CD4-positive, alpha-beta T cell treated with Interferon gamma for 1 hour (primary cell): ENCODE measurements around the gene FASTK.
A peak's percentile ranks its signal among the peaks of the same experiment; 100 is the strongest.

Experiments
- DNase-seq: peaks from one replicate; pipeline ENCODE4 v3.0.0-alpha.2; 2020

The FASTK gene

DNA sequence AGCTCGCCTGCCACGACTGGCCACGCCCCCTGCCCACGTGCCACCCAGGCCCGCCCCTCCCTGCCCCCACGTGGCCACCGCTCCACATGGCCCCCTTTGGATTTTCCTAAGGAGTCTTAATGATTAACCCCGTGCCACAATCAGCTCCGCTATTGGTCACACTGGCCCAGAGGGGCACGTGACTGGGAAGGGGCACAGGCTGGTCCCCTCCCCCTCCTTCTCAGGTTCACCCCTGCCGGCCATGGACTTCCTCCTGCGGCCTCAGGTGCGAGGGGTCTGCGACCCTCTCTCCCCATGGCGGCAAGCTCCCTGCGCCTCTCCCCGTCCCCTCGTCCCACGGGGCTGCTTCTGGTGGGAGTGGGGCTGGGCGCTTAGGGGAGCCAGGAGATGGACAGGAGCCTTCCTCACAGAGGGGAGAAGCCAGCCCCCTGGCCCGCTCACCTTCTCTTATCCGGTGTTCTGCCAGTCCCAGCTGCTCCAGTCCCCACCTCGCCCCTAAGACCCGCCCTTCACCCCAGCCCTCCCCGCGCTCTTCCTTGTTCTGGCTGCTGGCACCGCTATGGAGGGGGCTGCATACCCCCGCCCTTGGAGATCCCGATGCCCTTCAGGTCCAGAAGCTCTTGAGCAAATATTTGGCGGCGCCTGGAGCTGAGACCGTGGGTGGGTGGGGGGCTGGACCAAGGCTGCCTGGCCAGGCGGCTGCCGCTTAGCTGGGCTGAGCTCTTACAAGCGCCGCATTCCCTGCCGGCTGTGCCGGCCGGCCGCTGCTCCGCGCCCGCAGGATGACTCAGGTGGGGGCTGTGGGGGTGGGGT lies 18.0 kb downstream of the FASTK start:
- no peak for DNase-seq

DNA sequence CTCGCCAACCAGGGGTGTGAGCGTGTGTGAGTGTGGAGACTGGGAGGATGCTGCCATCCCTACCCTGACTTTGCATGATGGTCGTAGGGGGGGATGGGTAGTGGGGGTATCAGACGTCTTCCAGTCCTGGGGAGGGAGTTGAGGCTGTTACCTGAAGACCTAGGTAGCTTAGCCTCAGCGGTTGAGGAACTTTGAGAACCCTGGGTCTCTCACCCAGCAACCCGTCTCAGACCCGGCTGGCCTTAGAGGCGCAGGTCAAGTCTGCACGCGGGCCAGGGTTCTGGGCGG lies 18.6 kb downstream of the FASTK start:
- no peak for DNase-seq

DNA sequence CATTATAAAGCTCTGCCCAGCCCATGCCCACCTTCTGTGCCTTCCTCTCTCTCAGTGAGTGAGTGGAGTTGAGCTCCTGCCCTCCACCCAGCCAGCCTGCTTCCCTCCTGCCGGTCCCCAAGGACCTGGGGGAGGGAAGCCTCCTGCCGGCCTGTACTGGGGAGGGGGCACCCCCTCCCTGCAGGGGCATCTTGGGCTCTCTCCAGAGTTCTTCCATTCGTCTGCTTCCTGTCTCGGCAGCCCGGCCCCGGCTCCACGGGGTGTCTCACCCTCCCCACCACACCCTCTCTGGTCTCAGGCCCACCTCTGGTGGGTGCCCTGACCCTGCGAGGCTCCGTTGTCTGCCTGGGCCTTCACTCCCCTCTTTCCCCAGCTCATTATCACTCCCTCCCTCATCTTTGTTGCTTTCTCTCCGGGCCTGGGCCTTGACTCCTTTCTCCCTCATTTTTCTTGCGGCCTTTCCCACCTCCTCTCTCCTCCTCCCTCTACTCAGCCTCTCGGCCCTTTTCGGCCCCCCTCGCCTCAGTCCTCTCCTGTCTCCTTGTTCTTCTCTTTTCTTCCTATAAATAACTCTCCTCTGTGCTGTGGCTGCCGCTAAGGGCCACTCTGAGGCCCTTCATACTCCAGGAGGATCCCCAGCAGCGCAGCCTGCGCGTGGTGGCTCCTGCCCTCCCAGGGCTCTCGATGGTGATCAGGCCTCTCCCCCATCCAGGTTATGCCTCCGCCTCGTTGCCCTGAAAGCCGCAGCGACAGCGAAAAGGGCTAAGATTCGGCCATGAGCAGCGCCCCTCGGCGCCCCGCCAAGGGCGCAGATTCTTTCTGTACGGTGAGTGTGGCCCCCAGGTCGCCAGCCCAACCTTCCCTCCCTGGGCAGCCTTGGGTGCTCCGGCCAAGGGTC lies 19.1 kb downstream of the FASTK start:
- DNase-seq: no peak

DNA sequence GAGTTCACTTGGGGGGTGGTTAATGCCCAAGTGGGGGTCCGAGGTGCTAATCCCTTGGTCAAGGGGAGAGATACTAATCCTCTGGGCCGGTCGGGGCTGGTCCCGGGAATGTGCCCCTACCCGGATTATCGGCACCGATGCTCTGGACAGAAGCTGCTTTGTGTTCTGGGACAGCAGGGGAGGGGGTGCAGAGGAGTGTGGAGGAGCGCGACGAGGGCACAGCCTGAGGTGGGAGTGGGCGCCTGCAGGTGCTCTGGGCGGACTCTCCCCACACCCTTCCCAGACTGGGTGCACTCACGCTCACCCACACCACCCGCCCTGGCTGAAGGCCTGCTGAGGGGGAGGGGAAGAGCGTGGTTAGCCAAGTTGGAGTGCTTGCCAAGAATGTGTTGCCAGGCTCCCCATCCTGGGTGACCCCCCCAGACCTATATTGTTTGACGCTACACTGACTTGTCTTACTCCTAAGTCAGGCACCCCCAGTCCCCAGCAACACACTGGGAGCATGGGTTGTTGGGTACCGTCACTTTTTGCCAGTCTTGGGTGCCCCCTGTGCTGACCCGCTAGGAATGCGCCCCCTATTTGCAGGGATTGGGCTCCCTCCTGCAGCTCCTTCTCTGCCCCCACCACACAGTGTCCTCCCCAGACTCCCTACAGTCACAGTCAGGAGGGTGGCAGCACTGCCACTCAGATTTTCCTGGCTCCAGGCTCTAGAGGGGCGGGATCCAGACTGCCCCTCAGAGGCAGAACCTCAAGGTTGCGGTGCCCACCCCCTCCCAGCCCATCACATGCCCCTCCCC lies 20.0 kb downstream of the FASTK start:
- no peak for DNase-seq

DNA sequence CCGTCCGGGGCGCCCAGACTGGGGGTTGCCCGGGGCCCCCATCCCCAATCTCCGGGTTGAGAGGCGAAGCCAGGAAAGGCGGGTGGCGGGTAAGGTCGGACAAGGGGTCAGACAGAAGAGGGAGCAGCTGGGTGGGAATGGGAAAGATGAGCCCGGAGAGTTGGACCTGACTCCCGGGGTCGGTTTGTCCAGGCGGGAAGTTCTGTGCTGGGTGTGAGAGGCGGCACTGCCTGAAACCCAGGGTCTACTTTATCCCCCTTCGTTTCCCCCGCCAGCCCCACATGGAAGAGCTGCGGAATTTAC lies 20.5 kb downstream of the FASTK start:
- no peak for DNase-seq

DNA sequence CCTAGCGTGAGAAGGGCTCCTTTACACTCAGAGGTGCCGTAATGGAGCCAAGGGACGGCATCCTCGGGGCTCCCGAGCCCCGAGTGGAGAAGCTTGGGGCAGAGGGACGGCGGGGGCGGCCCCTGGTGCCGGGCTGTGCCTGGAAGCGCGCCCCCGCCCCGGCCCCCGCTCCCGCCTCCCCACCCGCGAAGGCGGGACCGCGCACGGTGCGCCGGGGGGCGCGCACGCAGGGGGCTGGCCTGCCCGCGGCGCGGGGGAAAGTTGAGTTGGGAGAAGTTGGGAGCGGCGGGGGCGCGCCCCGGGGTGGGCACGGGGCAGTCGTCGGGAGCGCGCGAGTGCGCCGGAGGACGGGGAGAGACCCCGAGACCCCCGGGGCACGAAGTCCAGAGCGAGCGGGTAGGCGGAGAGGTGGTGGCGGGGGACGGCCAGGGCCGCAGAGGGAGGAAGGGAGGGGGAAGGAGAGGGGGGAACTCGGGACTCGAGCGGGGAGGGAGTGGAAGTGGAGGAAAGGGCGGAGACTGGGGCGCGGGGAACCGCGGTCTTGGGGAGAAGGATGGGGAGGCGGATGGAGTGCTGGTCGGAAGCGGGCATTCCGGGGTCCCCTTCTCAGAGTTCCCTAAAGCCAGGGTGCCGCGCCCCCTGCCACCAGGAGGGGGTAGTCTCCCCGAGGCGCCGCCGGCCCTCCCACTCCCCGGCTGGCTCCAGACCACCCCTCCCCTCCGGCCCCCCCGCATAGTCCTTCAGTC lies 21.1 kb downstream of the FASTK start, which contains the start of gene SLC4A2:
SLC4A2 (plus strand) TSS at position 223 of the 746 bp plus-strand sequence. CDS start 2,399 bp downstream, outside the sequence.
- DNase-seq: peak; percentile 60

DNA sequence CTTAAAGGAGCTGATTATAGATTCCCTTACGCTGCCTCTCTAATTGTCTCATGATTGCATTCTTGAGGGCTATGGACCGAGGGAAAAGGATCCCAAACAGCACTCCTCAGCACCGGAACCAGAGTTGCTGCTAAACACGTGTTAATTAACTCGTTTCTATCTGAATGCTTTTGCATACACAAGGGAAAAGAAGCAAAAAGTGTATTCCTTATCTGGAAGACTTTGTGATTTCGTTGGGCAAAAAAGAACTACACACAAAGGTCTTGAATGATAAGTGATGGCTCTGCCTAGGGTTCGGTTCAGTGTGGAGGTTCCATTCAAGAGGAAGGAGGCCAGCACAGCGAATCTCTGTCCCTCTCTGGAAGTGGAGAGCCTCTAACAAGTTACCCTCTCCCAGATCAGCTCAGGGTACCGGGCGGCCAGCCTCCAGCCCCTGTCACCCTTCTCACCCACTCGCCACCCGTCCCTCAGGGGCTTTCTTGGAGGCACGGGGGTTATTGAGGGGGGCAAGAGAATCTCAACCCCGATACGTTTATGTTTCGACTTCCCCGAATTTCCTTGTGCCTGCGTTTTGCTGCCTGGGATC lies 21.7 kb downstream of the FASTK start:
- no peak for DNase-seq

DNA sequence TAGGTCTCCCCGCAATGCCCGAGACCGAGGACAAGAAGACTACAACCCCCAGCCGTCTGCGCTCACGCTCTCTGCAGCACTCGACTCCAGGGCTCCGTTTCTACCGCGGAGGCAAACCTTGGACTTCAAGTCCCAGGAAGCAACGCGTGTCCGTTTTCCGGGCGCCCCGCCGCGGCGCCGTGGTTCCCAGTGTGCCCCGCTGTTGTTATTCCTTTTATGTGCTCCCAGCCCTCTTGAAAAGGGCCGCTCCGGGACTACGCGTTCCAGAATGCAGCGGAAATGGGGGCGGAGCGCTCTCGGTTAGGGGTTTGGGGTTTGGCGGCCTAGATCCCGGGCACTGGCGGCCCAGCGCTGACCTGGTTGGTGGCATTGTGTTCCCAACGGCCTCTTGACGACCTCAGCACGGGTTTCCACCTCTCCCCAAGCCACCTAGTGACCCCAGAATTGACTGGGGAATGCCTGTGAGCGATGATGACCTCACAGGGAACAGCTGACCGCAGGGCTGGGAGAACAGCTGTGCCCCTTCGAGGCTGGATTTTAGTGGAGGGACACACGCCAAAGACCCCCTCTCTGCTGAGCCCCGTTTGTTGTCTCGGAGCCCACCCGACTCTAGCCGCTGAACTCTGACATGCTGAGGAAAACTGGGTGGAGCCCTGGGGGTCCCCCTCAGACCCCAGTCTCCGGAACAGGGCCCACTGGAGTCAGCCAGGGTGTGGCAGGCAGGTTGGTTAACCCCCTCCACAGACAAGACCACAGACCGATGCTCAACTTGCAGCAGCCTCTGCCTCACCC lies 22.4 kb downstream of the FASTK start:
- peak; percentile 98 for DNase-seq

DNA sequence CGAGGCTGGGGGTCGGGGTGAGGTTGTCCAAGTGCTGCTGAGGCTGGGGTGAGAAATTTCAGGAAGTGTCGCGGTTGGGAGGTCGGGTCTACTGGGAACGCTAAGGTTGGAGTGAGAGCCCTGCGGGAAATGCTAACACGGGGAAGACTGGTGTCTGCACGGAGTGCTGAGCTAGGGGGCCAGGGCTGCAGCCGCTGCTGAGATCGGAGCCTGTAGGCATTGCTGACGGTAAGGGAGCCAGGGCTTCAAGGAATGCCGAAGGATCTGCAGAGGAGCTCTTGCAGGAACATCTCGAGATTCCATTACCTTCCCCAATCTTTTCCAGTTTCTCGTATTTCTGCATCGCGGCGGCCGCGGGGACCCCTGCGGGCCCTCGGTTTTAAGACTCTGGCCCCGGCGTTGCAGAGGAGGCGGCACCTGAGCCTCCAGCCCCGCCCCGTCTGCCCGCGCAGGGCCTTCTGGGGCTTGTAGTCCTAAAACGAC lies 23.1 kb downstream of the FASTK start, which contains the start of gene CDK5:
CDK5 (minus strand) TSS at position 392 of the 483 bp plus-strand sequence; CDS start at position 343, 49 bp downstream.
- DNase-seq: no peak

DNA sequence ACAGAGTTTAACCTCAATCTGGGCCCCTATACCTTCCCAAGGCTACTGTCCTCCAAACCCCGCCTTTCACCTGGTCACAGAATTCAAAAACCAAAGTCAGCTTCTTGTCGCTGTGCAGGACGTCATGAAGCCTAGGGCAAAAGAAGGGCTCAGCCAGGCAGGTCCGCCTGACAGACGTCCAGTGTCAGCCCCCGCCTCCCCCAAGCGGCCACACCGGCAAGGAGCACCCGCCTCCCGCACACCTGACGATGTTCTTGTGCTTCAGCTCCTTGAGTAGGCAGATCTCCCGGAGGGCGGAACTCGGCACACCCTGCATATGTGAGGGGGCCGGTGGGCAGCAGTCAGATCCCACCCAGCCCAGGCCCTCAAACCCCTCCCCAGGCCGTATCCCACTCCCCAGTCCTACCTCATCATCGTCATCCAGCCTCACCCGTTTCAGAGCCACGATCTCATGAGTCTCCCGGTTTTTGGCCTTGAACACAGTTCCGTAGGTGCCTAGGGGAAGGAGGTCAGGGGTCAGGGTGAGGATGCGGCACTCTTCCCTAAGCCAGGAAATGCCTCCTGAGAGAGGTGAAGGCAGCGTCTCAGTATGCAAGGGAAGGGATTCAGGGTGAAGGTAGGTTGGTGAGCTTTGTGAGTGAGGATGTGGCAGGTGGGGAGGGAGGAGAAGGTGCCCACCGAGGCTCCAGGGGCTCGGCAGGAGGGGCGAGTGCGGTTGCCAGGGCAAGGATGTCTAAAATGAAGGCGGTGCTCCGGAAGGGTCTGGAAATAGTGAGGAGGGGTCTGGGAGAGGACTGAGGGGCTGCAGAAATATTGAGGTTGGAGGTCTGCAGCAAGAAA lies 23.7 kb downstream of the FASTK start:
- DNase-seq: no peak

DNA sequence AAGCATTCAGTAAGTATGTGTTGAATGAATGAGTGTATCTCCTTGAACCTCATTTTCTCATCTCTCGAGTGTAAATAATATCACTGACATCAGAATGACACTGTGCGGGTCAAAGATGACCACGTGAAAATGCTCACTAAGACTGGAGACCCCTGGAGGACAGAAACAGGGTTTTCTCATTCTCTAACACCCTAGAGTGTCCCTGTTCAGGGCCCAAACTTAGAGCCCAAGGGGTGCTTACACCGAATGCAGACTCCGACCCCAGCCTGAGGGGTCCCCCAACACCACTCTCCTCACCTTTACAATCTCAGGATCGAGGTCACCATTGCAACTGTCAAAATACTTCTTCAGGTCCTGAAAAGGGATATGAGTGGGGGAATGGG lies 24.3 kb downstream of the FASTK start:
- no peak for DNase-seq

DNA sequence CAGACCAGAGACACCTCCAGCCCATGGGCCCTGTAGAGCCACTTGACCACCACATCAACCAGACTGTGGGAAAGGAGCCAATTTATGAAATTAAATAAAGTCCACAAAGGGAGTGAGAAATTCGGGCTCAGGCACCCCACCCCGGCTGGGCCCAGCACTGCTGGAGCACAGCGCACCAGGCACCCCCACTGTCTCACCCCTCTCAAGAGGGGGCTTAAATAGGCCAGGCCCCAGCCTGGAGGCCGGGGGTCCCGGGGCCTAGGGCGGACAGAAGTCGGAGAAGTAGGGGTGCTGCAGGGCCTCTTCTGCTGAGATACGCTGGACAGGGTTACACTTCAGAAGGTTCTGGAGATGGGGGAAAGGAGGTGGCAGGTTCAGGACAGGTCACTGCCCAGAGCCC lies 26.9 kb downstream of the FASTK start:
- no peak for DNase-seq

DNA sequence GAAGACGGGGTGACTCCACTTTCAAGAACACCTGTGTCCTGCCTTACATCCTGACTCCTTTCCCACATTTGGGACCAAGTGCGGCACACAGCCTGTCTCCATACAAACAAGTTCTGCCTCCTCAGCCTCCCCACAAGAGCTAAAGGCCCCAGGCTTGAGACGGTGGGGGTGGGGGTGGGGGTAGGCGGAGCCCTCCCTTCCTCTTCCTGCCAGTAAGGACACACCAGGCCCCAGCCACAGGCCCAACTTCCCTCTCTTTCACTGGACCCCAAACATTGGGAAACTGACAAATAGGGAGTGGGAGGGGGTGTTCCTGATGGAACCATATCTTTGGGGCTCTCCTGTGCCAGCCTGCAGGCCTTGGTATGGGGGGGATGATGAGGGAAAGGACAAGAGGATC lies 27.5 kb downstream of the FASTK start:
- no peak for DNase-seq

DNA sequence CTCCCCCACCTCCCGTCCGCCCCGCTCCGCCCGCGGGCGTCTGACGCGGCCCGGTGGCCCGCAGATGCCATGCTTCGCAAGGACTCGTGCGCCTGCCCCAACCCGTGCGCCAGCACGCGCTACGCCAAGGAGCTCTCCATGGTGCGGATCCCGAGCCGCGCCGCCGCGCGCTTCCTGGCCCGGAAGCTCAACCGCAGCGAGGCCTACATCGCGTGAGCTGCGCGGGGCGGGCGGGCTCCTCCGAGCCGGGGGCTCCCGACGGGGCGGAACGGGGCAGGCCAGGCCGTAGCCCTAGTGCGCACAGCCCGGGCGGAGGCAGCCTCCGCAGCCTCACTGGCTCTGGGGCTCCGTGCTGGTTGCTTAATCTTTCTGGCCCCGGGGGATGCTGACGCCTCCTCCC lies 29.5 kb downstream of the FASTK start:
- peak; percentile 40 for DNase-seq

DNA sequence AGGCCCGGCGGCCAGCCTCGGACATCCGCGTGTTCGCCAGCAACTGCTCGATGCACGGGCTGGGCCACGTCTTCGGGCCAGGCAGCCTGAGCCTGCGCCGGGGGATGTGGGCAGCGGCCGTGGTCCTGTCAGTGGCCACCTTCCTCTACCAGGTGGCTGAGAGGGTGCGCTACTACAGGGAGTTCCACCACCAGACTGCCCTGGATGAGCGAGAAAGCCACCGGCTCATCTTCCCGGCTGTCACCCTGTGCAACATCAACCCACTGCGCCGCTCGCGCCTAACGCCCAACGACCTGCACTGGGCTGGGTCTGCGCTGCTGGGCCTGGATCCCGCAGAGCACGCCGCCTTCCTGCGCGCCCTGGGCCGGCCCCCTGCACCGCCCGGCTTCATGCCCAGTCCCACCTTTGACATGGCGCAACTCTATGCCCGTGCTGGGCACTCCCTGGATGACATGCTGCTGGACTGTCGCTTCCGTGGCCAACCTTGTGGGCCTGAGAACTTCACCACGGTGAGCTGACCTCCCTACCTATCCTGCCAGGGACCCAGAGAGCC lies 31.6 kb downstream of the FASTK start:
- no peak for DNase-seq

DNA sequence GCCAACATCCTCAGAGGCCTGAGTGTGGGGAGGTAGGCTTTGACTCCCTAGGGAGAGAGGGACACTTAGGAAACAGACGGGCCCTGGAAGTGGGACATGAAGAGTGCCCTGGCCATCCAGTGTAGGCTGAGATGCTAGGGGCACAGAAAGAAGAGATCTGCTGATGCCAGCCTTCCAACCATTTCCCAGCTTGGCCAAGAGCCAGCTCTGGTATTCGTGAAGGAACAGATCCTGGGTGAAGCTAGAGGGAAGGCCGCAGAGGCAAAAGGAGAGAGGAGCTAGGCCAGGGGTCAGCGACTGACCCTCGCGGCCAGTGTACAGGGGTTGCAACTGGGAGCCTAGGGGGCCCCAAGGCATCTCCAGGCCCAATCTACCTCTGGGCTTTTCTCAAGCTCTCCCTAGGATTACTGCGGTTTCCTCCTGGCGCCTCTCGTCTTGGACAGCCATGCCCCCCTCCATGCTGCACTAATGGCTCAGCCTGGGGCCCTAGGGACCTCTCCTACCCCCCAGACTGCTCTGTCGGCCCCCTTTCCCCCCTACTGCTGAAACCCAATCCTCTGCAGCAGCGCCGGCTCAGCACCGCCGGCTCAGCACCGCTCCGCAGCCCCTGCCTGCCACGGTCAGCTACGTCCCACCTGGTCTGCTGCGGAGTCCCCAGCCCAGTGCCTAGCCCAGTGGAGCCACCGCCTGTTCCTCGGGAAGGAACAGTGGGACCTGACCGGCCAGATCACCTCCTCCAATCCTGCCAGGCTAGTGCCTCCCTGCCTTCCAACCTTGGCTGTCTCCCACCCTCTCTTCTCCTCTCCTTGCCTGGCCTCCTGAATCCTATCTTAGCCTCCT lies 32.4 kb downstream of the FASTK start, which contains the start of gene ASIC3:
ASIC3 (plus strand) TSS at position 556 of the 840 bp plus-strand sequence. CDS start 355 bp downstream, outside the sequence.
- no peak for DNase-seq

DNA sequence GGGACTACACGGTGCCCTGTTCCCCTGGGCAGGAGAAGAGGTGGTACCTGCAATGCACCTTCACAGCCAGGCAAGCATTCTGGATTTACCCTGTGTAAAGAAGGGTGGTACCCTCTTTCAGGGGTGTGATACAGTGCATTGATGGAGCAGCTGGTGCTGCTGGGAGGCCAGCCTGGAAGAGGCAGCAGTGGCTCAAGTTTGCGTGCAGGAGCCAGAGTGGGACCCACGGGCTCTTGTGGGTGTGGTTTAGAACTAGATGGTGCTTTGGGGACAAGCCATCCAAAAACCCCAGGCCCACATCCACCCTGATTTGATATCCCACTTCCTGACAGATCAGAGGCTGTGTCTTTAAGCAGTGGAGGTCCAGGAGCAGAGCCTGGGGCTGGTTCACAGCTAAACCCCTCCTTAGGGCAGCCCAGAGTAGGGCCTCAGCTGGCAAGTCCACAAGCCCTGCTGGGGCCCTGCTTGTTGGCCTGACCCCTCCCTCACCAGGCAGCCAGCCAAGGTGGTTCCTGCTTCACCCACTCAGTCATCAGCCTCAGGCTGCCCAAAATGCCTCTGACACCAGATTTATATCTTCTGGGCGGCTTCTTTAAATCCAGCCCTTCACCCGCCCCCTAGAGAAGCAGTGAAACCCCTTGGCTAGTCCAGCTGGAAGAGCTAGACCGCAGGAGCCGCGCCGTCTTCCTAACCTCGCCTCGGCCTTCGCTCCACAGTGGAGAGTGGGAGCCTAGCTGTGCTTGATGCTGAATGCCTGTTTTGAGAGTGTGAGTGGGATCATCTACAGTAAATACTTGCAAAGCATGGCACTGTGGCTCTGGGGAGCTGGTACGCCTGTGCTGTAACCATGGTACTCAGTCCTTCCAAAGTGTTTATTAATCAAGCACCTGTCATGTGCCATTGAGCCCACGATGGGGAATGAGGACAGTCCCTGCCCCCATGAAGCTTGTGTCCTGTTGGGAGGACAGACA lies 33.7 kb downstream of the FASTK start:
- no peak for DNase-seq

DNA sequence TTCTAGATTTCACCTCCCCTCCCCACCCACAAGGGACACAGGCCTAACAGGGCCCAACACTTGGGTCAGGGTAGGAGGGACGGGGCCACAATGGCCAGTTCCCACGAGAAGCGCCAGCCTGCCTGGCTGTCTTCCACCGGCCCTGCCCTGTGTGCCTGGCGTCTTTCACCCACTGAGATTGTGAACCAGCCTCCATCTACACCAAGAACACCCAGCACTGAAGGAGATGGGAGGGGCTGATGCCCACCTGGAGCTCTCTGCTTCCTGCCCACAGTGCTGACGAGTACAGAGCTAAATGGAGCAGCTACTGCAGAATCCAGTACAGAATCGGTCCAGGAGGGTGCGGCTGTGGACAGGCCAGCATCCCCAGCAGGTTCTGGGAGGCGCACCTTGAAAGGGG lies 34.6 kb downstream of the FASTK start:
- no peak for DNase-seq
